ENCODE results near the gene NNMT.

NNMT gene

DNA sequence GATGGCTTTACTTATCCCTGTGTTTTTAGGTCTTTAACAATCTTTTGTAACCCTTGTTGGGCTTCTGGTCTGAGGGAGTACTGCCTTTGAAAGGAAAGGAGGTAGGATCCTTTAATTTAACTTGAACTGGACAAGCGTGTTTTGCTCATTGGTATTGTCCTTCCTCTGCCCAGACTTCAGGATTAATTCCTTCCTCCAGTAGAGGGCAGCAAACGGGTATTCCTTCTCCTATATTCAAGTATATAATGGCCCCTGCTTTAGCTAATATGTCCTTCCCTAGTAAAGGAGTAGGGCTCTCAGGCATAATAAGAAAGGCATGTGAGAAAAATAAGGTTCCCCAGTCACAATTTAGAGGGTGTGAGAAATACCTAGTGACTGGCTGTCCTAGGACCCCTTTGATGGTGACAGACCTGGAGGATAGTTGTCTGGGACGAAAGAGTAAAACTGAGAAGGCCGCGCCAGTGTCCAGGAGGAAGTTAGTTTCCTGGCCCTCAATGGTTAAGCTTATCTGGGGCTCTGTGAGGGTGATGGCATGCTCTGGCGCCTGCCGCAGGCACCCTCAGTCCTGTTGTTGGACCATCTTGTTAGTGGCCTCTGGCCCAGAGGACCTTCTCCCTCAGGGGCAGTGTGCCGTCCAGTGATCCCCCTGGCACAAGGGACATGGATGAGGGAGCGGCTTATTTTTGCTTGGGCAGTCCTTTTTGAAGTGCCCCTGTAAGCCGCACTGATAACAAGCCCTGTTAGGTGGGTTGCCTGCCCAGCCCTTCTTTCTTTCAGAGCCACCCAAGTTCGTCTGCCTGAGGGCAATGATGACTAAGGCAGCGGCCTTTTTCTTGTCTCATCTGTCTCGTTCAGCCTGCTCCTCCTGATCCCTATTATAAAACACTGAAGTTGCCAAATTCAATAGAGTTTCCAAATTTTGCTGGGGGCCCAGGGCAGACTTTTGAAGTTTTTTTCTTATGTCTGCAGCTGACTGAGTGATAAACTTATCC, 52.3 kb downstream of the NNMT start:
- peak; percentile 49 for DNase-seq (ENCODE audit: low spot score)

DNA sequence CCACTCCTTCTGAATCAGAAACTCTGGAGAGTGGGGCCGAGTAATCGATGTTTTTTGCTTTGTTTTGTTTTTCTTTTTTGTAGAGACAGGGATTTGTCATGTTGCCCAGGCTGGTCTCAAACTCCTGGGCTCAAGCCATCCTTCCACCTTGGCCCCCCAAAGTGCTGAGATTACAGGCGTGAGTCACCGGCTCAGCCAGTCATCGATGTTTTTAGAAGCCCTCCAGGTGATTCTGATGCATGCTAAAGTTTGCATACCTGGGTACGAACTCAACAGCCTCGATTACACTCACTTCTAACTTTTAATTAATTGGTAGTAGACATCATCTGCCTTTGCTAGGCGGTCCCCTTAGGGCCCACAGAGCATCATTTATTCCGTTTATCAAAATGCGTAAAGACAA, 53.8 kb downstream of the NNMT start:
- no peak for DNase-seq (ENCODE audit: low spot score)

DNA sequence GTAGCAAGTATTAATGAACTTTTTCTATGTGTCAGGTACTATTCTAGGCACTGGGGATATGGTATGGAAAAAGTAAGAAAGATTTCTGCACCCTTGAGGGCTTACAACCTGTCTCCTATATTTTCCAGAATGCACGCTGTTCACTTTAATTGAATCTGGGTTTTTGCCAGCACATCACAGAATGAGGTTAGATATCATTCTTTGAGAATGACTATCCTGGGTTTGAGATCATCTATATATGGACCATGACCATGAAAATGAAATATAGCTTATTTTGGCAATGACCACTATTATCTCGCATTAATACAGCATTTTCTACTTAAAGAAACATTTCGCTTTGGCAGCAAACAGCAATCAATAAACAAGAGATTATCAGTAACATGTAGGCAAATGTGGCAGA, 57.2 kb downstream of the NNMT start:
- no peak for DNase-seq (ENCODE audit: low spot score)

DNA sequence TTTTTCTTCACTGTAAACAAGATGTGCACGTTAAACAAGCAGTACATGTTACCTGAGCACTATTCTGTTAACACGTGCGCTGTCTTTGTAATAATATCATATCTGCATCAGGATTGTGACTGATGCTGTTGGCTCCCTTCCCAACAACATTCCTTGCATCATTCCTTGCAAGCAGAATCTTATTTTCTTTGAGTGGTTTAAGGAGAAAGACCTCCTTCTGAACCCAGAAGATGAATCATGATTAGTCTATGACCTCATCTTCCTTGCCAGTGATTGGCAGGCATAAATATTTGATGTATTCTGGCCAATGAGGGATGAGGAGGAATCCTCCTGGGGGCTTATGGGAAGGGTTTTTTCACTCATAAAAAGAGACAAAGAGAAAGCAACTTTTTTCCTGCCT, 57.9 kb downstream of the NNMT start:
- DNase-seq (ENCODE audit: low spot score): no peak

DNA sequence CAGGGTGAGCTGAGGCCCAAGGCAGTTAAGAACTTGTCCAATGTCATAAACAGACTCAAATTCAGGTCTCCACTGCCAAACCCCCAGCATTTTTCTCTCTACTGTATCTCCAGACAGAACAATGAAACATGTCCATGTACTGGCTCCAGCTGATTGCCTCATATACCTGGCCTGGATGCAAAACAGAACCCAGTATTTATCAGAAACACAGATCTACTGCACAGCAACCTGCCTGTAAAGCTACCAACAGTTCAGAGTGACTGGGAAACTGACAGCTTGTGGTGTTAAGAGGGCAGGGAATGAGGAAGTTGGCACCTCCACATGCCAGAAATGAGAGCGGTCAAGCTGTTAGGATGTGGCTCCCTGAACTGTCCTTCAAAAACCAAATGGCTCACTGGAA, 62.5 kb downstream of the NNMT start:
- DNase-seq (ENCODE audit: low spot score): no peak

DNA sequence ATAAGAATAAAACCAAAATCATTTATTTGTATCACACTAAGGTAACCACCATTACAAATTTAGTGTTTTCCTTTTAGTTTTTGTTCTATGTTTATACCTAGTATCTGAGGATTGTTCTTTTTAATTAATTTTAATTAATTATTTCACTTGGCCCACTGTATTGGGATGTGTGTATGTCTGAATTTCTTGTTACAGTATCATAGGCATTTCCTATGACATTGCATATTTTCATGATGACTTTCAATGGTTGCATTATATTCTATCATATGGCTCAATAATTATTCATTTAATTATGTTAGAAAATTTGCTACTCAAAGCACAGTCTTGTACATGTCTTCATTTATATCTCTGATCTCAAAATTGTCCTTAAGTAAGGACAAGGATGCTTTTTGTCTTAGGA, 63.1 kb downstream of the NNMT start:
- no peak for DNase-seq (ENCODE audit: low spot score)

DNA sequence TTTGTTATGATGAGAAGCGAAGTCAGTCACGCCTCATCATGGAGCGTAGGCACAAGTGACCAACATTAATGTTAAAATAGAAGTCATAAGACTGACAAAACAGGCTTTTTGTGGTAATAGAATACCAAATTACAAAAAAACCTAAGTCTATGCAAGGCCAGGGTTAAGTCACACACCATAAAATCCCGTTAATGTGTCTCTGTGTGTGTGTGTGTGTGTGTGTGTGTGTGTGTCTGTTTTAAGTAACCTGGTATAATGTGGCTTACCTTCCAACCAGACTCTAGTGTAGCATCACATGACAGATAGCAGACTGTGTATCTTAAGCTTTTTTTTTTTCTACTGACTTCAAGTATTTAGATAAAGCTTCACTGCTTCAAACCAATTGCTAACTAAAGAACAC, 66.1 kb downstream of the NNMT start:
- no peak for DNase-seq (ENCODE audit: low spot score)

DNA sequence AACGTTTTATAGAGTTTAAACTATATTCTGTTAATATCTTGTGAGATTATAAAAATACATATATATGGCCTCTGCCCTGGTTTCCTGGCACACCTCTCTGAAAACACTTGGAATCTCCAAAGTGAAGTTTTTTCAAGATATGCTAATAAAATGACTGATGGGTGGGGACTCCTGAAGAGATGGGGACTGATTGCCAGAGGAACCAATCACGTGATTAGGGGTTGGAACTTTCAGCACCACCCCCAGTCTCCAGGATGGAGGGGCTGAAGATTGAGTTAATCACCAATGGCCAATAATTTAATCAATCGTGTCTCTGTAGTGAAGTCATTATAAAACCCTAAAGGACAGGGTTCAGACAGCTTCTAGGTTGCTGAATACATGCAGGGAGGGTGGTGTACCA, 66.8 kb downstream of the NNMT start:
- no peak for DNase-seq (ENCODE audit: low spot score)

Data from CD4-positive, alpha-beta T cell treated with Interleukin-6 at 100 ng/mL for 8 hours (primary cell).